OCI-LY3 (cell line): ENCODE measurements around the gene ALG1.
"Not testable (repeated sequence)": the region's sequence is repeated elsewhere in the genome, so short reads cannot be mapped to it uniquely, and the experiment has no call there.

Source experiments
- EZH2phosphoT487 ChIP-seq: fragments of 200-600 bp; shearing (Covaris generic); IDR thresholded peaks from 2 replicates; pipeline ENCODE4 v1.6.1; 2018; ENCODE audit warnings: antibody characterized with exemption, mixed run types, low read depth
- TF ChIP-seq, protein P1 (sequence below): fragments of 200-600, 300-600 bp; sonication (generic); IDR thresholded peaks from 2 replicates; pipeline ENCODE4 v1.5.1; 2014; ENCODE audit warnings: antibody characterized with exemption, low read length, low read depth

DNA sequence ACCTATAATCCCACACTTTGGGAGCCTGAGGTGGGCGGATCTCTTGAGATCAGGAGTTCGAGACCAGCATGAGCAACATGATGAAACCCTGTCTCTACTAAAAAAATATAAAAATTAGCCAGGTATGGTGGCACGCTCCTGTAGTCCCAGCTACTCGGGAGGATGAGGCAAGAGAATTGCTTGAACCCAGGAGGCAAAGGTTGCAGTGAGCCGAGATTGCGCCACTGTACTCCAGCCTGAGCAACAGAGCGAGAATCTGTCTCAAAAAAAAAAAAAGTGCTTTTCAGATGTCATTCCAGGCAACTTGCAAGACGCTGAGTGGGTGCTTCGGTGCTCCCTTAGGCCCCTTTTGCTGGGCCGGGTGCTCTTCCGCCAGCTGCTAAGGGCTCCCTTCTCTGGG lies 27.1 kb upstream of the ALG1 start:
- TF ChIP-seq, protein P1, sequence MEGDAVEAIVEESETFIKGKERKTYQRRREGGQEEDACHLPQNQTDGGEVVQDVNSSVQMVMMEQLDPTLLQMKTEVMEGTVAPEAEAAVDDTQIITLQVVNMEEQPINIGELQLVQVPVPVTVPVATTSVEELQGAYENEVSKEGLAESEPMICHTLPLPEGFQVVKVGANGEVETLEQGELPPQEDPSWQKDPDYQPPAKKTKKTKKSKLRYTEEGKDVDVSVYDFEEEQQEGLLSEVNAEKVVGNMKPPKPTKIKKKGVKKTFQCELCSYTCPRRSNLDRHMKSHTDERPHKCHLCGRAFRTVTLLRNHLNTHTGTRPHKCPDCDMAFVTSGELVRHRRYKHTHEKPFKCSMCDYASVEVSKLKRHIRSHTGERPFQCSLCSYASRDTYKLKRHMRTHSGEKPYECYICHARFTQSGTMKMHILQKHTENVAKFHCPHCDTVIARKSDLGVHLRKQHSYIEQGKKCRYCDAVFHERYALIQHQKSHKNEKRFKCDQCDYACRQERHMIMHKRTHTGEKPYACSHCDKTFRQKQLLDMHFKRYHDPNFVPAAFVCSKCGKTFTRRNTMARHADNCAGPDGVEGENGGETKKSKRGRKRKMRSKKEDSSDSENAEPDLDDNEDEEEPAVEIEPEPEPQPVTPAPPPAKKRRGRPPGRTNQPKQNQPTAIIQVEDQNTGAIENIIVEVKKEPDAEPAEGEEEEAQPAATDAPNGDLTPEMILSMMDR = not testable (repeated sequence)
- TF ChIP-seq EZH2phosphoT487 = not testable (repeated sequence)
